ENCODE measurements around the gene TMSB10. TPM values are rescaled to one million over a fixed set of nuclear protein-coding genes. Genes with fewer than 3 reads are reported as not detected.

Gene TMSB10
- total RNA-seq (2022; extraction: Qiagen RNA extraction), result 9,812 to 11,029 TPM (median 10,369 TPM) in 5 replicates

DNA sequence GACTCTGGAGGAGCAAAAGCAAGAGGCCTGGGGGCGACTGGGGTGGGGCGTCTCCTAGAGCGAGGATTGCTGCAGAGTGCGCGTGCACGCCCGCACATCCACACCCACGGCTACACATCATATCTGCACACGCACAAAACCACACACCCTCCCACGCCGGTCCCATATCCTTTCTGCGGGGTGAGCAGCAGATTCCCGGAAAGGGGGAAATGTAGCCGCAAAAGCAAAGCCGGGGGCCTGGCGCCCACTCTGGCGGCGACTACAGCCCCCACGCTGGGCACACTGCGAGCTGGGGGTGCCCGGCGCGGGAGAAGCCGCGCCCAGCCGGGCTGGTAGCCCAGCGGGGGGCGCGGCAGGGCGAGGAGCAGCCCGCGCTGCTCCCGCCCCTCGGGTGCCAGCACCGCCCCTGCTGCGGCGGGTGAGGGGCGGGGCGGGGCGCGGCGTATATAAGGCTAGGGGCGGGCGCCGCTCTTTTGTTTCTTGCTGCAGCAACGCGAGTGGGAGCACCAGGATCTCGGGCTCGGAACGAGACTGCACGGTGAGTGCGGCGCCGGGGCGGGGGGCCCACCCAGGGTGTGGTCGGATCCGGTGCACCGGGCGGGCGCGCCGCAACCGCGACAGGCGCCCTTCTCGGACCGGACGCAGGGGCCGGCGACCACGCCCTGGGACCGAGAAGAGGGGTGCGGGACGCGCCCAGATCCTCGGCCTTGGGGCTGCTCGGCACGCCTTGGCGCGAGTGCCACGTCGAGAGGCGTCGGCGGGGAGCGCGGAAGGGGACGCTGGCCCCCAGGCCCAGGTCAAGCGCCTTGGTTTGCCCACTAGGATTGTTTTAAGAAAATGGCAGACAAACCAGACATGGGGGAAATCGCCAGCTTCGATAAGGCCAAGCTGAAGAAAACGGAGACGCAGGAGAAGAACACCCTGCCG, at the start of gene TMSB10:
TSS of gene TMSB10 (plus strand) at position 476 of the 927 bp plus-strand sequence.

GRCh38 chr2:84880645-84881521, 24.6 kb upstream of the TMSB10 start, which contains the start of gene TRABD2A:
TSS of gene TRABD2A (minus strand) at chr2:84881084. CDS start at chr2:84881039, 45 bp downstream.

Other genes starting within 250 kb of the TMSB10 start
- 10.5 to 15.5 TPM (median 13.2 TPM) in 5 replicates for gene TRABD2A, start 24.6 kb upstream of the TMSB10 start, total RNA-seq (2022; extraction: Qiagen RNA extraction)
- gene KCMF1, start 65.5 kb downstream of the TMSB10 start, total RNA-seq (2022; extraction: Qiagen RNA extraction), result 117 to 131 TPM (median 124 TPM) in 5 replicates
- gene TCF7L1, start 227.7 kb downstream of the TMSB10 start, total RNA-seq (2022; extraction: Qiagen RNA extraction), result 8.3 to 12.0 TPM (median 10.7 TPM) in 5 replicates

Data from A549 treated with AZD2906 at 1 μM for 4 hours (cell line).